C4-2B (cell line): ENCODE measurements around the gene CDK5.

Experiments
- CTCF ChIP-seq: fragments of 450-650 bp; conservative IDR thresholded peaks from 2 replicates; pipeline ENCODE4 v1.5.1; 2017; ENCODE audit warnings: mild to moderate bottlenecking
- ZFX ChIP-seq: fragments of 450-650 bp; IDR thresholded peaks from 2 replicates; pipeline ENCODE4 v1.6.1; 2017

GRCh38 chr7:151048911-151049463 is 8.7 kb downstream of the CDK5 start:
- TF ChIP-seq CTCF (no peak), ZFX (no peak)
